ENCODE measurements around the gene MYBPC1. TPM values are rescaled to one million over a fixed set of nuclear protein-coding genes. Genes with fewer than 3 reads are reported as not detected.

MYBPC1 gene
- total and polyA plus RNA-seq, 2 donors: 4.6 to 10.6 TPM

DNA sequence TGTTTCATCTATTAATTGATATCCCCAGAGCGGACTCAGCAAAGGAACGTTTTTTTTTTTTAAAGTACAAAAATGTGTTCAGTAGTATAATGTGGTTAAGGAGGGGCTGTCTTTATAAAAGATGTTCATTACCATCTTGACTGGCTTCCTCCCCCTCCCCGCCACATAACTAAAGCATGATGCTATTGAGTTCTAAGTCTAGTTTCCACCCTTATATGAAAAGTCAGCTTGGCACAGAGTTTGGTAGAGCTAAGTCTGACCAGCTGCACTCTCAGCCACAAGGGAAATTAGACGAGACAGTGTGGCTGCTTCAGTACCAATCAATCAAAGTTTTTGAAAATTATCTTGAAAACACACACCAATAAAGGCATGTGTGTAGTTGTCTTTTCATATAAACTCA is 1.9 kb upstream of the MYBPC1 start:
- H3K4me3 ChIP-seq (ENCODE audit: low read length in 2 of 2): no peak overlapping the region
- no peaks in the 10 kb centered on the region for H3K9me3 ChIP-seq (ENCODE audit: control insufficient read depth in 2 of 2, insufficient read depth in 1 of 2, low read length in 1 of 2)
- no peak overlapping the region for H3K27ac ChIP-seq (ENCODE audit: low read depth in 1 of 2, low read length in 1 of 2)
- 90% methylated on average over 4 of the region's 4 CpGs for WGBS
- DNase-seq (ENCODE audit: low read depth in 6 of 9, low spot score in 9 of 9): no peak
- no peaks in the 10 kb centered on the region for H3K36me3 ChIP-seq (ENCODE audit: control insufficient read depth in 2 of 2, insufficient read depth in 2 of 2, low read length in 1 of 2)
- H3K4me1 ChIP-seq (ENCODE audit: control insufficient read depth in 2 of 2, insufficient read depth in 2 of 2, low read length in 2 of 2): no peaks in the 10 kb centered on the region
- H3K27me3 ChIP-seq (ENCODE audit: control insufficient read depth in 2 of 2, insufficient read depth in 1 of 2, low read length in 1 of 2): no peaks in the 10 kb centered on the region

- Histone ChIP-seq H3K9me3 (ENCODE audit: control insufficient read depth in 2 of 2, insufficient read depth in 1 of 2, low read length in 1 of 2) (no peaks in the 10 kb centered on the region), H3K36me3 (ENCODE audit: control insufficient read depth in 2 of 2, insufficient read depth in 2 of 2, low read length in 1 of 2) (no peaks in the 10 kb centered on the region), H3K27me3 (ENCODE audit: control insufficient read depth in 2 of 2, insufficient read depth in 1 of 2, low read length in 1 of 2) (no peaks in the 10 kb centered on the region), H3K4me3 (ENCODE audit: low read length in 2 of 2) (no peak overlapping the region), H3K27ac (ENCODE audit: low read depth in 1 of 2, low read length in 1 of 2) (no peak overlapping the region), H3K4me1 (ENCODE audit: control insufficient read depth in 2 of 2, insufficient read depth in 2 of 2, low read length in 2 of 2) (no peaks in the 10 kb centered on the region)
- 96% methylated on average over 2 of the region's 2 CpGs for WGBS
- no peak for DNase-seq (ENCODE audit: low read depth in 6 of 9, low spot score in 9 of 9)
Measured at GRCh38 chr12:101596172-101596571, 1.4 kb downstream of the MYBPC1 start.

DNA sequence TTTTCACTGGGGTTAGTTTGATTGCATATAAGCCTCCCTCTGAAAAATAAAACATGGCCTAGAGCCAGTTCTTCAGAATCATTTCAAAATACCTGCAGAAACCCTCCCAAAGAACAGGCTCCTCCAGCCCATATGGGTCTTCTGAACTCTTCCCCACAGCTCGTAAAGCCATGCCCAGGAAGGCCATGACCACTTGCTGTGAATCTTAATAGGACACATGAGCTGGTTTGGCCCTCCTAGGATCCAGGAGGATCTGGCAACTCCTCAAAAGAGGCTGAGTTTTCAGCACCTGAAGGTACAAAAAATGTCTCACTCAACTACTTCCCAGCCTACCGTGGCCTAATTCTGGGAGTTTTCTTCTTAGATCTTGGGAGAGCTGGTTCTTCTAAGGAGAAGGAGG is 2.4 kb downstream of the MYBPC1 start:
- H3K4me3 ChIP-seq (ENCODE audit: low read length in 2 of 2): no peak overlapping the region
- H3K36me3 ChIP-seq (ENCODE audit: control insufficient read depth in 2 of 2, insufficient read depth in 2 of 2, low read length in 1 of 2): no peaks in the 10 kb centered on the region
- 92% methylated on average over 2 of the region's 2 CpGs for WGBS
- no peaks in the 10 kb centered on the region for H3K4me1 ChIP-seq (ENCODE audit: control insufficient read depth in 2 of 2, insufficient read depth in 2 of 2, low read length in 2 of 2)
- H3K9me3 ChIP-seq (ENCODE audit: control insufficient read depth in 2 of 2, insufficient read depth in 1 of 2, low read length in 1 of 2): no peaks in the 10 kb centered on the region
- no peak for DNase-seq (ENCODE audit: low read depth in 6 of 9, low spot score in 9 of 9)
- H3K27me3 ChIP-seq (ENCODE audit: control insufficient read depth in 2 of 2, insufficient read depth in 1 of 2, low read length in 1 of 2): no peaks in the 10 kb centered on the region
- H3K27ac ChIP-seq (ENCODE audit: low read depth in 1 of 2, low read length in 1 of 2): no peak overlapping the region

DNA sequence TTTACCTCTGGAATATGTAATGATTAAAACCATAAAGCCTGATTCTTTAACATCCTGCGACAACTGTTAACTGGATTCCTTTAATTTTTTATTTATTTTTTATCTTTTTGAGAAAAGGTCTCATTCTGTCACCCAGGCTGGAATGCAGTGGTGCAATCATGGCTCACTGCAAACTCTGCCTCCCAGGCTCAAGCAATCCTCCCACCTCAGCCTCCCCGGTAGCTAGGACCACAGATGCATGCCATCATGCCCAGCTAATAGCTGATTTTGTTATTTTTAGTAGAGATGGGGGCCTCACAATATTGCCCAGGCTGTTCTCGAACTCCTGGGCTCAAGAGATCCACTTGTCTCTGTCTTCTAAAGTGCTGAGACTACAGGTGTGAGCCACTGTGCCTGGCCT is 3.7 kb downstream of the MYBPC1 start:
- H3K4me3 ChIP-seq (ENCODE audit: low read length in 2 of 2): no peak overlapping the region
- no peaks in the 10 kb centered on the region for H3K4me1 ChIP-seq (ENCODE audit: control insufficient read depth in 2 of 2, insufficient read depth in 2 of 2, low read length in 2 of 2)
- H3K9me3 ChIP-seq (ENCODE audit: control insufficient read depth in 2 of 2, insufficient read depth in 1 of 2, low read length in 1 of 2): no peaks in the 10 kb centered on the region
- DNase-seq (ENCODE audit: low read depth in 6 of 9, low spot score in 9 of 9): no peak
- H3K36me3 ChIP-seq (ENCODE audit: control insufficient read depth in 2 of 2, insufficient read depth in 2 of 2, low read length in 1 of 2): no peaks in the 10 kb centered on the region
- H3K27me3 ChIP-seq (ENCODE audit: control insufficient read depth in 2 of 2, insufficient read depth in 1 of 2, low read length in 1 of 2): no peaks in the 10 kb centered on the region
- H3K27ac ChIP-seq (ENCODE audit: low read depth in 1 of 2, low read length in 1 of 2): no peak overlapping the region
- WGBS: 93% methylated on average over 3 of the region's 3 CpGs

DNA sequence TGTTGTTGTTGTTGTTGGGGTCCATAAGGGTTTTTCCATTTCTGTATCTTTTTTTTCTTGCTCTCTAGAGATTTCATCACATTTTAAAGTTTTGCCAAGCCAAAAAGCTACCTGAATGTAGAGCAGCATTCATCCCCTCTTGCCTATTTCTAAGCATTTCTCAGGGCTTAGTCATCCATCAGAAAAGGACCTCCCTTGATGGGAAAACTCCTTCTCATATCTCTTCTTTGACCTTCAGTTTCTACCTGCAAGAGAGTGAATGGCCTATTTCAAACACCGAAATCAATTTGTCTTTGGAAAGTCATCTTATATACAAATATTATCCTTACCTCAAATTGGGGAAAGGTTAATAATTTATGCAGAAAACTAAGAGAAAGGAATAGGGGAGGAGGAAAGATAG is 4.5 kb downstream of the MYBPC1 start:
- Histone ChIP-seq H3K27ac (ENCODE audit: low read depth in 1 of 2, low read length in 1 of 2) (no peak overlapping the region), H3K4me3 (ENCODE audit: low read length in 2 of 2) (no peak overlapping the region), H3K36me3 (ENCODE audit: control insufficient read depth in 2 of 2, insufficient read depth in 2 of 2, low read length in 1 of 2) (no peaks in the 10 kb centered on the region), H3K4me1 (ENCODE audit: control insufficient read depth in 2 of 2, insufficient read depth in 2 of 2, low read length in 2 of 2) (no peaks in the 10 kb centered on the region), H3K27me3 (ENCODE audit: control insufficient read depth in 2 of 2, insufficient read depth in 1 of 2, low read length in 1 of 2) (no peaks in the 10 kb centered on the region), H3K9me3 (ENCODE audit: control insufficient read depth in 2 of 2, insufficient read depth in 1 of 2, low read length in 1 of 2) (no peaks in the 10 kb centered on the region)
- WGBS: 94% methylated on average over 1 of the region's 1 CpG
- DNase-seq (ENCODE audit: low read depth in 6 of 9, low spot score in 9 of 9): no peak

DNA sequence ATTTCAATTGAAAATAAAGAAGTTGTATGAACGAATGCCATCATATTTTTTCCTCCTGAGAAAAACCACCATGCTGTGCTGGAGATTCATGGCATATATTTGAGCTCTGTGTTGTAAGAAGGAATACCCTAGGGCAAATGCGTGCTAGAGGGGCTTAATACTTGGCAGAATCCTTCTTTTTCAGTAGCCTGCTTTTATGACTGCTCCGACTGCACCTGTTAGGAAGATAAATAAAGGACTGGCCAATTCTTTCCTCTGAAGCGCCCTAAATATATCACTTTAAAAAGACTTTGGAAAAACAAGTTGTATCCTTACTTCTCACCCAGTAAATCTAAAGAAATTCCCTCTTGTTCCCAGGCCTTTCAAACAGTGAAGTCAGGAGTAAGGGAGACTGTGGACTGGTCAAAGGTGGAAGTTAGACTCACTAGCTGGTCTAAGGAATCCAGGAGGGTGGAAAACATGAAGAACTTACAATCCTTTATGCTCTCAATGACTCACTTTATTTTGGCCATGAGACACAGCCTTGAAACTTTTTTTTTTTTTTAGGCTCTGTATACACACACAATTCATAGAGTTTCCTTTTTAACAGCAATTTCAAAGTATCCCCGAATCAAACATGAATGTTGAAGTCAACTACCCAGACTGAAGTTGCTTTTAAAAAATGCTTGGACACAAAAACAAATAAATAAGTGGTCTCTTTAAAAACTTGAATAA is 5.2 kb downstream of the MYBPC1 start:
- no peak overlapping the region for H3K4me3 ChIP-seq (ENCODE audit: low read length in 2 of 2)
- no peak overlapping the region for H3K27ac ChIP-seq (ENCODE audit: low read depth in 1 of 2, low read length in 1 of 2)
- DNase-seq (ENCODE audit: low read depth in 6 of 9, low spot score in 9 of 9): no peak
- H3K4me1 ChIP-seq (ENCODE audit: control insufficient read depth in 2 of 2, insufficient read depth in 2 of 2, low read length in 2 of 2): no peaks in the 10 kb centered on the region
- no peaks in the 10 kb centered on the region for H3K27me3 ChIP-seq (ENCODE audit: control insufficient read depth in 2 of 2, insufficient read depth in 1 of 2, low read length in 1 of 2)
- WGBS: 88% methylated on average over 5 of the region's 5 CpGs
- H3K36me3 ChIP-seq (ENCODE audit: control insufficient read depth in 2 of 2, insufficient read depth in 2 of 2, low read length in 1 of 2): no peaks in the 10 kb centered on the region
- H3K9me3 ChIP-seq (ENCODE audit: control insufficient read depth in 2 of 2, insufficient read depth in 1 of 2, low read length in 1 of 2): no peaks in the 10 kb centered on the region

DNA sequence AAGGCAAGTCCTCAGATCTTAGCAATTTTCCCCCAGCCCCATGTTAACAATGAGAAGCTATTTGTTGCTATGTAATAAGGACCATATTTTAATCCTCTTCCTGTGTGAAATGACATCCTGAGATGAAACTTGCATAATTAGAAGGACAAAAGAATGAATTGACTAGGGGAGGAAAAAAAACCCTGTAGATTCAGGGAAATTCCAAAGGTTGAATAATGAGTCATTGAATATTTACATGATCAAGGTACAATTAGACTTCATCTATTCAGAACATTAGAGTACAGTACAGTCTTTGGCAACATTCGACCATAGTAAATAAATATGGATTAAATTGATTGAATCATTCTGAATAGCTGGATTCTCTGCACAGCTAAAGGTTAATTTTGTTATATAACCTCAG is 9.4 kb downstream of the MYBPC1 start:
- 90% methylated on average over 1 of the region's 1 CpG for WGBS
- no peaks in the 10 kb centered on the region for H3K9me3 ChIP-seq (ENCODE audit: control insufficient read depth in 2 of 2, insufficient read depth in 1 of 2, low read length in 1 of 2)
- H3K27ac ChIP-seq (ENCODE audit: low read depth in 1 of 2, low read length in 1 of 2): no peak overlapping the region
- no peak for DNase-seq (ENCODE audit: low read depth in 6 of 9, low spot score in 9 of 9)
- no peaks in the 10 kb centered on the region for H3K4me1 ChIP-seq (ENCODE audit: control insufficient read depth in 2 of 2, insufficient read depth in 2 of 2, low read length in 2 of 2)
- no peak overlapping the region for H3K4me3 ChIP-seq (ENCODE audit: low read length in 2 of 2)
- no peaks in the 10 kb centered on the region for H3K27me3 ChIP-seq (ENCODE audit: control insufficient read depth in 2 of 2, insufficient read depth in 1 of 2, low read length in 1 of 2)
- H3K36me3 ChIP-seq (ENCODE audit: control insufficient read depth in 2 of 2, insufficient read depth in 2 of 2, low read length in 1 of 2): no peaks in the 10 kb centered on the region

DNA sequence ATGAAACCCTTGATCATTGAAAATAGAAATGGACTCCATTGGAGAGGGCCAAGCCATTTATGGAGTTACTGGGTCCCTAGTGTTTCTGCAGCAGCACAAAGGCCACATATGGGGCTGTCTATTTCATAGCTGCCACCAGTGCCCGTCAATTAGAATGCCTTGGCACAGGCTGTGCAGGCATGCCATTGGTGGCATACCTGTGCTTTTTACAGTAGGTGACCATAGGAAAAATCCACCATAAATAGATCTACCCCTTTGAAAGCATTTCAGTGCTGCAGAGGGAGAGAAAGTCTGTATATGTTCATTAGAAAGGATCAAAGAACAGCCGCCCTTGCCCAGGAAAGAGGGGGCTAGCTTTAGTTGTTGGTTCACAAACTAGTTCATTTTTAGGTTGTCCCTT is 13.1 kb downstream of the MYBPC1 start:
- H3K9me3 ChIP-seq (ENCODE audit: control insufficient read depth in 2 of 2, insufficient read depth in 1 of 2, low read length in 1 of 2): no peaks in the 10 kb centered on the region
- H3K27ac ChIP-seq (ENCODE audit: low read depth in 1 of 2, low read length in 1 of 2): no peak overlapping the region
- 95% methylated on average over 2 of the region's 2 CpGs for WGBS
- DNase-seq (ENCODE audit: low read depth in 6 of 9, low spot score in 9 of 9): no peak
- no peaks in the 10 kb centered on the region for H3K27me3 ChIP-seq (ENCODE audit: control insufficient read depth in 2 of 2, insufficient read depth in 1 of 2, low read length in 1 of 2)
- no peak overlapping the region for H3K4me3 ChIP-seq (ENCODE audit: low read length in 2 of 2)
- H3K4me1 ChIP-seq (ENCODE audit: control insufficient read depth in 2 of 2, insufficient read depth in 2 of 2, low read length in 2 of 2): no peaks in the 10 kb centered on the region
- no peaks in the 10 kb centered on the region for H3K36me3 ChIP-seq (ENCODE audit: control insufficient read depth in 2 of 2, insufficient read depth in 2 of 2, low read length in 1 of 2)

DNA sequence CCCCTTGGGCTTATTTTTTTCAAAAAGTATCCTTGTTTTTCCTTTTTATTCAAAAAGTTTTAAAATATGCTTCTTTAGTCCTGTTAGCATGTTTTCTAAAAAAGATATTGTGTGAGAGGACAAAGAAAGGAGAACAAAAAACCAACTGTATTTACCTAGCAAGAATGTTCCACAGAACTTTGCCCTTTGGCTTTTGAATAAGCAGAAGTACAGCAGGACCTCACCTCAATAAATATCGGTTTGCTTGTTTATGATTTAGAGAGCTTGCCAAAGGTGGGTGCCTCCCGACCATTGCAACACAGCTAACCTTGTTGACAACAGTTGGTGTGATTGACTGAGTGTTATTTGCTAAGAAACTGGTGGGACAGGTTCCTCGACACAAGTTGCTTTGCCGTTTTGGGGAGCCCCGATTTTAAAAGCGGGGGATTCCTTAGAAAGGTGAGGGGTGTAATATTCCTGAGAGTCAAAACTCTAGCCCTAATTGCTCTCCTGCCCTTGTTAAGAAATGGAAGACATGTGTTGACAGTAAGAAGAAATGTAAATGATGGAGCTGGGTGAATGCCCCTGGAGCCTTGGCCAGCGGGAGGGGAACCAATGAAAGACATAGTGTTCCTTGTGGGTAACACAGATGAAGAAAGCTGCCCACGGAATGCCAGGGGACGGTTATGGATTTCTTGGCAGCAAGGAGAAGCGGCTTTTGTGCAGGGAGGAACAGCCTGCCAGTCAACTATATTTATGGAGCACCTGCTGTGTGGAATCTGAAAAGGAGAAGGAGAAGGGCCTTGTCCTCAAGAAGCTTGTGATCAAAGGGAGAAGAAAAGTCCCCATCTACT is 13.7 kb downstream of the MYBPC1 start:
- no peak overlapping the region for H3K4me3 ChIP-seq (ENCODE audit: low read length in 2 of 2)
- 93% methylated on average over 10 of the region's 10 CpGs for WGBS
- DNase-seq (ENCODE audit: low read depth in 6 of 9, low spot score in 9 of 9): no peak
- H3K27ac ChIP-seq (ENCODE audit: low read depth in 1 of 2, low read length in 1 of 2): no peak overlapping the region
- H3K9me3 ChIP-seq (ENCODE audit: control insufficient read depth in 2 of 2, insufficient read depth in 1 of 2, low read length in 1 of 2): no peaks in the 10 kb centered on the region
- H3K36me3 ChIP-seq (ENCODE audit: control insufficient read depth in 2 of 2, insufficient read depth in 2 of 2, low read length in 1 of 2): no peaks in the 10 kb centered on the region
- H3K27me3 ChIP-seq (ENCODE audit: control insufficient read depth in 2 of 2, insufficient read depth in 1 of 2, low read length in 1 of 2): no peaks in the 10 kb centered on the region
- no peaks in the 10 kb centered on the region for H3K4me1 ChIP-seq (ENCODE audit: control insufficient read depth in 2 of 2, insufficient read depth in 2 of 2, low read length in 2 of 2)
